HG03342 (cell line): Measurements from ENCODE around the gene NECTIN4.
"Not testable (repeated sequence)": the region's sequence is repeated elsewhere in the genome, so short reads cannot be mapped to it uniquely, and the experiment has no call there.

Experiments
- ATAC-seq: cut with Tn5 transposase; IDR thresholded peaks from one replicate; pipeline ENCODE4 v1.9.1; 2021; ENCODE audit warnings: mild to moderate bottlenecking, moderate library complexity; ENCODE audit not compliant: unreplicated experiment

The NECTIN4 gene

GRCh38 chr1:161065681-161066080 lies 23.7 kb downstream of the NECTIN4 start:
- not testable (repeated sequence) for ATAC-seq

DNA sequence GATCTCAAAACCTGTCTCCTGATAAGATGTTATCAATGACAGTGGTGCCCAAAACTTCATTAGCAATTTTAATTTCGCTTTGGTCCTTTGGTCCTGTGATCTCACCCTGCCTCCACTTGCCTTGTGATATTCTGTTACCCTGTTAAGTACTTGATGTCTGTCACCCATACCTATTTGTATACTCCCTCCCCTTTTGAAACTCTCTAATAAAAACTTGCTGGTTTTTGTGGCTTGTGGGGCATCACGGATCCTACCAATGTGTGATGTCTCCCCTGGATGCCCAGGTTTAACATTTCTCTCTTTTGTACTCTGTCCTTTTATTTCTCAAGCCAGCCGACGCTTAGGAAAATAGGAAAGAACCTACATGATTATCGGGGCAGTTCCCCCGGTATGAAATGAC lies 25.4 kb downstream of the NECTIN4 start:
- ATAC-seq: not testable (repeated sequence)

DNA sequence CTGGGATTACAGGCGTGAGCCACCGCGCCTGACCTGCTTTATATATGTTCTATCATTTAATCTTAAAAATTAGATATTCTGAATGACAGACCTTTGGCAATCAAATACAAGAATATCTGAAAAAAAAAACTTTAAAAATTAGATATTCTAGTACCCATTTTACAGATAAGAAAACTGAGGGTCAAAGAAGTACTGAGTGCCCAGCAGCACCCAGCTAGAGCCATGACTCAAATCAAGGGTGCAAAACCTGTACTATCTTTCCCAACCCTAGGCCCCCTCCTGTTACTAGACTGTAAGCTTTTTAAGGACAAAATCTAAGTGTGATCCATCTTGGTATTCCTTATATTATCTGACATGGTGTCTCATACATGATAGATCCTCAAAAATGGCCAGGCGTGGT lies 27.9 kb downstream of the NECTIN4 start:
- ATAC-seq: no peak

DNA sequence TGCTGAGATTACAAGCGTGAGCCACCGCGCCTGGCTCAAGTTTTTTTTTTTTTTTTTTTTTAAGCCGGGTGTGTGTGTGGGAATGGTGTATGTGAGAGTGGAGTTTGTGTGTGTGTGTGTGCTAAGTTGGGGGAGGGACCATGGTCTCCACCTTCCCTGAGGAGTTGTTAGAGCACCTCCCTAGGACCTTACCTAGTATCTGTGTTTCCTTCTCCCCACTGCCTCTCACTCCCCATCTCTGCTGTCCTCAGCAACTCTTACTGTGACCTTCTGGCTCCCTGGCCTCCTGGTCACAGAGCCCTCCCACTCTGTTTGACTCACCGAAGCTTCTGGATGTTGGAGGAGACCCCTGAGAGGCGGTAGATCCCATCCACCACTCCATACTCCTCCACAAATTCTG lies 30.1 kb downstream of the NECTIN4 start:
- no peak for ATAC-seq

GRCh38 chr1:161054805-161055204 lies 34.6 kb downstream of the NECTIN4 start:
- ATAC-seq: no peak

GRCh38 chr1:161054232-161054631 lies 35.1 kb downstream of the NECTIN4 start:
- ATAC-seq: no peak

DNA sequence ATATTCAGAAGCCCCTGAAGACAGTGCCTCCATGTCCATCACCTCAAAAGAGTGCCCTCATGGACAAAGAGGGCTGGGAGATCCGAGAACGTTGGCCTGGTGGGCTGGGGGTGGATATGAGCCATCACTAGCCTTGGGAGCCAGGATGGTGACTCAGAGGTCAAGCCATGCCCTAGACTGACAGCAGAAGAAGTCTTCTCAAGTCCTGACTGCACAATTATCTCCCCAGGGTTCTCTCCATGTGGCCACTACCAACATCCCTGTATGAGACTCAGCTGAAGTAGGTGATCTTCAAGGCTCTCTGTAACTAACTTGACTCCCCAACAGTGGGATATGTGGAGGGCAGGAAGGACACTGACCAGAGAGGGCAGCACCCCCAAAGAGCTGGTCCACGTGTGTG lies 36.5 kb downstream of the NECTIN4 start:
- ATAC-seq: no peak

GRCh38 chr1:161051219-161051618 lies 38.1 kb downstream of the NECTIN4 start:
- no peak for ATAC-seq

- ATAC-seq: no peak
Observed at GRCh38 chr1:161048949-161049722, 40.2 kb downstream of the NECTIN4 start.

GRCh38 chr1:161047436-161048420 lies 41.6 kb downstream of the NECTIN4 start:
- ATAC-seq: no peak

DNA sequence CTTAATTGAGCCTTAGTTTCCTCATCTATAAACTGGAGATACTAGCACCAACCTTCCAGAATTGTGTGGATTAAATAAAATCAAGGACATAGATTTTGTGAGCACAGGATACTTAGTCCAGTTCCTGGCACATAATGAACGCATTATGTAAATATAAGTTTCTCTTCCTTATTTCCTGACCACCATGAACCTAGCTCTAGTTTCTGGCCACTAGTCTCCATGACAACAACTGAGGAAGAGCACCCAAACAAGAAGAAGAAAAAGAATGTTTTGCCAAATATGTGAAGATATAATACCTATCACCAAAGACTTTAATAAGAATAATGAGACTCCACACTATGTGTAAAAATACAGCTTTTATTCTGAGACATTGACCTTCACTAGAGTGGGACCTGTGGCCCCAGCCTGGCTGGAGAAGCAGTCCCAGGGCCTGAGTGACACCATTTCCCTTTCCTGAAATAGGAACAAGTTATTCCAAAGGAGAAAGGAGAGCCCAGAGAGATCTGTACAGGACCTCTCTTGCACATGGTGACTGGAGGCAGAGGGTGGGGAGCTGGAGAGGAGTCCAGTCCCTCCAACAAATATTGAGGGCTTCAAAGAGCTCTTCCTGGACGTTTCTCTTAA lies 42.6 kb downstream of the NECTIN4 start:
- peak; percentile 49 for ATAC-seq

DNA sequence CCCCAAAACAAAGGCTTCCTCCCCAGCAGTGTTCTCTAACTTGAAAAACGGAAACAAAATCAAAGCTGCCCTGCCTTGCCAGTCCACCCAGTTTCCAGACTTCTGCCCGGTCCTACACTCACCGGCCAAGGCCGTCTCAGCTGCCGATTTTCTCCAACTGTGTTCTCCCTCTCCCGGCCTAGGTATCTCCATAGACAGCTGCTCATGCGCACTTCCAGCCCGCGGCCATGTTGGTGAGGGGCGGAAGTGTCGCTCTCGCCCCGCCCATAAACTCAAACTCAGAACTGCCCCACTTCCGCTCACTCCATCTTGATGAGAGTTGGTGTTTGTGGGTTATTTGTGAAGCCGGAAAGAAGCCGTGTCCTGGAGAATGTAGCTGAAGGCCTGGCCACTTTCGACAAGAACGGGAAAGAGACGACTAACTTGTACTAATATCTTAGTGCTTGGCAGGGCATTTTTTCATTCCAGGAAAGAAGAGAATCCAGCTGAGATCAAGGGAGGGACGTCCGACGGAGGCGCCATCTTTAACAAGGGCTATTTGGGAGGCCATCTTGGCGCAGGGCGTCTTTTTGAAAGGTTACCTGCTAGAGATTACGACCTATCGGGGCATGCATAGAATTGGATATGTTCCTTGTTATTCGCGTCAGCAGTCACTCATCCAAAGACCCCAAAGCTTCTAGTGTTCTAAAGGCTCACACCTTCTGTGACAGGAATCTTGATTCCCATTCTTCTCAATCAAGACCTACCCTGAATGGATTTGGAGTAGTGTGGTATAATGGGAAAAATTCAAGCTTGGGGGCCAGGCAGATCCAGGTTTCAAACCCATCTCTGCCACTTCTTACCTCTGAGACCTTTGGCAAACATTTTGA lies 43.4 kb downstream of the NECTIN4 start, which contains the start of gene USF1:
Gene USF1, minus strand, starts transcription at position 242 of the 869 bp plus-strand sequence. CDS start 2,702 bp downstream, outside the sequence.
- peak; percentile 49 for ATAC-seq

DNA sequence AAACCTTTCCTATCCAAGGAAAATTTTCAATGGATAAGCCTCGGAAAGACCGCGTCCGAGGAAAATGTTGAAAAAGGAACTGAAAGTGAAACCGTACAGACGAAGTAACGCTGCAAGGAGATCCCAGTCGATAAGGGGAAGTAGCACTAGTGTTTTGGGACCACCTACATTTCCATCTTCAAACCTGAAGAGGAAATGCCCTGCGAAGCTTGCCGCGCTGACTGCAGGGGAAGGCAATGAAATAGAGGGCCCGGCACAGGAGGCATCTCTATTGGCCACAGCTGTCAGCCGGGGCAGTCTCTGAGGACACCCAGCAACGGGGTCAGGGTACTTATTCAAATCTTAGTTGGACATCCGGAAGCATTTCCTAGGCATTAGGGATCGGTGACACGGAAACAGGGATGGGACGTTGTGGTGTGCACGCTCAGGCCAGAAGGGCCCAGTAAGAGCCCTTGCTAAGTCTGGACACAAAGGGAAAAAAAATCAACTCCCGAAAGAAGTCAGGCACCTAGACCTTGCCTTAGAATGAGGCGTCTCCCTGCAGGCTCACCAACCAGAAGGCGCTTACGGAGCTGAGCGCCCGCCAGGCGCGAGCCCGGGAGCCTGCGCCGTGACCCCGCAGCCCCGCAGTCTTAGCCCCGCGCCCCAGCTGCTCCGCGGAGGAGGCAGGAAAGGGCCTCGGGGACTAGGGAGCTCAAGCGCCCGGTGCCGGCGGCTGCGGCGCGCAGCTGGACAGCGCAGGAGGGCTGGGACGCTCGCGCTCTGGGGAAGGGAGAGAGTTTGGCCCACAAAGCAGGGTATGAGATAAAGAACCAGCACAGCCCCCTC lies 44.2 kb downstream of the NECTIN4 start:
- ATAC-seq: peak; percentile 49

DNA sequence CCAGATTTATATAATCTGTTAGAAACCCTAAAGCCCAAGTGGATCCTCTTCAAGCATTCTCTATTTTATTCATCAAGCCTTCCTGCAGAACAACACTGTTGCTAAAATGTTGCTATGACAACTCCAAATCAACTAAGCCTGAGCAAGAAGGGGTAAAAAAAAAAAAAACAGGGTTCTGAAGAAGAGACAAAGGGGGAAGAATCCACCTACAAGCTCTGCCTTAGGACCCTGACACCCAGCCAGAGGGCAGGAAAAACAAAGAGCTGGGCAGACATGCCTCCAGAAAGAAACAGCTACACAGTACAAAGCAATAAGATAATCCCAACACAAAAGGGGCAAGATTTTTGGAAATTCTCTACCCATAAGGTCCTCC lies 44.8 kb downstream of the NECTIN4 start:
- no peak for ATAC-seq

DNA sequence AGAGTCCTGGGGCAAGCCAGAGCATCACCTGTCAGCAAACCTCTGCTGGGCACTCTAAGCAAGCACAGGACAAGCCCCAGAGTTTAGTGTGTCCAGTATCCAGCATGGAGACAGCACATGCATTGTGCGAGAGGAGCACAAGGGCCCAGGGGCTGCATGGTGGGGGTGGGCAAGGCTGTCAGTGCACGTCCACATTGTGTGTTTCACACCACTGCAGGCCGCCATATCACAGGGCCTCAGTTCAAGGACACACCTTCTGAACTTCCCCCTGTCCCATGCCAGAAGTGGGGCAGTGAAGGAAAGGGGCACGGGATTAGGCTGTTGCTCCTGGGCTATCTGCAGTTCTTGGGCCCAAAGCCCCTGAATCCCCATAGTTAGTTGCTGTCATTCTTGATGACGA lies 49.8 kb downstream of the NECTIN4 start:
- no peak for ATAC-seq

DNA sequence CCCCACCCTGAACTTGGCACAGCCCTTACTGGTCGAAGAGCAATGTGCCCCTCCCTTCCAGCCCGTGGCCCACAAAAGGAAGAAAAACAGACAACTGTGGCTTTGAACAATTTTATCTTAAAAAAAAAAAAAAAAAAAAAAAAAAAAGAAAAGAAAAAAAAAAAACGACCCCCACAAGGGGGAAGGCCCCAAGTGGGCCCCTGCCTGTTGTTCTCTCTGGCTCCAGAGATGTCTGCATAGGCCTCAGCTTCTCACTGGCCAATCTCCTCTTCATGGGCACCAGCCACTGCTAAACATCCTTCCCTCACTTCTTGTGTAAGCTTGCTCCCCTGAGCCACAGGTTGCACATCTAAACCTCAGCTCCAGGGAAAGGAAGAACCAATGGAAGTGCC lies 50.2 kb downstream of the NECTIN4 start:
- ATAC-seq: no peak

DNA sequence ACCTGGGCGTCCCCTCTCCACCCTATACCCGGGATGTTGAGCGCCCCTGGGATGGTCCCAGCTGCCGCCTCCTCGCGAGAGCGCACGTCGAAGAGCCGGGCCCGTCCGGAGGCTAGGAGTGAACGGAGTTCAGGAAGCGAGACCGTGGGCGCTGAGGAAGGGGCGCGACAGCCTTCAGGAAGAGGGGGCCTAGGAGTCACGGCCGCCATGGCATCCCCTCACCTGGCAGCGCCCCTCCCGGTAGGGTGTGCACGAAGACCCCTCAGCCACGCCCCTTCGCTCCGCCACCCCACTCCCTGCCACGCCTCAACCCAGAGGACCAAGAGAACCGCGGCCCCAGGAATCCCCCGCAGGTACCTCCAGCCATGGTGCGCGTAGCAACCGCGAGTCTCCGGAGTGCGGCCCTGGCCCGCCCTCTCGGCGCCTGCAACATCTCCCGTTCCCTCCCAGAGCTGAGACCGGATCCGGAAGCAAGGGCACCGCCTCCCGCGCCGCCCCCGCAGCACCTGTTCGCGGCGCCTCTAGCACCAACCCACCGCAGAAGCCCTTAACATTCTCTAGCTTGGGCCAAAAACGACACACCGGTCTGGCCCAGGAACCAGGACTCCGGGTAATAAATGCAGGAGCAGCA lies 50.7 kb downstream of the NECTIN4 start, which contains the start of gene TSTD1:
Gene TSTD1, minus strand, starts transcription at position 442 of the 631 bp plus-strand sequence. Its CDS starts 75 bp downstream, at position 367.
- peak; percentile 88 for ATAC-seq

DNA sequence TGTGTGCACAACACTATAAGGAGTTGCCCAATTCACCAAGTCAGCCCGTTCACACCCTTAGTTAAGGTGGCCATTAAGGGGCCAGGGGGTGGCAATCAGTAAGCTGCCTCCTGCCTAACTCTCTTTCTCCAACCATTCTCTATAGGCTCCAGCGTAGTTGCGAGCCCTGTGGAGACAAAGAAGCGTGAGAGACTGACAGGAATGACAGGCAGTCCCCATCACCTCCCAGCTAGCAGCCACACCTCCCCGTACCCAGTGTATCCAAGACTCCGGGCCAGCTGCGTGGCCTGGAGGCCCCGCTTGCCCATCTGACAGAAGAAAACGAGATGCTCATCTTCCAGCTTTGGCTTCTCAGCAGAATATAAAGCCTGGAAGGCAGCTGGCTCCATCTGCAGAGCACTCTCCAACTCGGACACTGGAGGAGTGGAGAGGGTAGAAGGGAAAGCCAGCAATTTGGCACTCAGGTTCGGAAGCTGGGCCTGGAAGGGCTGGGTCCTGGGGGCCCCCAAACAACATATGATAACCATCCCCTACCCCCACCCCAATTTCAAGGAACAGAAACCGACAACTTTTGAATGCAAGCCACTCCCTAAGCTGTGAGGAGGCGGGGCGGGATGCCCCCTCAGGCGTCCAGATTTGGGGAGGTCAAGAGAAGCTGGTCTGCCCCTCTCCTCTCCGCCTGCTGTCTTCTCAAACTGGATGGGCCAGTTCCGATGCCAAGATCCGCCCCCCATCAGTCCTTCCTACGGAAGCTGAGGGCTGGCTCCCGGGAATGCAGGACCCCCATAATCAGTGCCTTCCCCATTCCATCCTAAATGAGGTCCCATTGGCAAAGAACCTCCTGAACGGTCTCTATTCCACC lies 51.5 kb downstream of the NECTIN4 start:
- no peak for ATAC-seq
